Measurements from ENCODE around the gene MKLN1.
"Not testable (repeated sequence)": the region's sequence is repeated elsewhere in the genome, so short reads cannot be mapped to it uniquely, and the experiment has no call there.

The MKLN1 gene

GRCh38 chr7:131462715-131463114, 135.0 kb downstream of the MKLN1 start:
- not testable (repeated sequence) for DNase-seq (ENCODE audit: low spot score)

- DNase-seq (ENCODE audit: low spot score), result no peak
These were observed 139.2 kb downstream of the MKLN1 start for GRCh38 chr7:131466735-131467365.

- DNase-seq (ENCODE audit: low spot score), result no peak
These were observed 140.1 kb downstream of the MKLN1 start for GRCh38 chr7:131467788-131468187.

- DNase-seq (ENCODE audit: low spot score), result no peak
These were observed 143.8 kb downstream of the MKLN1 start for GRCh38 chr7:131471250-131472004.

- DNase-seq (ENCODE audit: low spot score), result no peak
These were observed 149.1 kb downstream of the MKLN1 start for GRCh38 chr7:131476740-131477139.

GRCh38 chr7:131480384-131481315, 153.0 kb downstream of the MKLN1 start:
- no peak for DNase-seq (ENCODE audit: low spot score)

GRCh38 chr7:131482800-131483199, 155.1 kb downstream of the MKLN1 start:
- DNase-seq (ENCODE audit: low spot score), result no peak

- no peak for DNase-seq (ENCODE audit: low spot score)
These were observed 155.9 kb downstream of the MKLN1 start for GRCh38 chr7:131483586-131483985.

GRCh38 chr7:131486346-131486745, 158.7 kb downstream of the MKLN1 start:
- DNase-seq (ENCODE audit: low spot score), result no peak

- DNase-seq (ENCODE audit: low spot score), result no peak
These were observed 159.5 kb downstream of the MKLN1 start for GRCh38 chr7:131487217-131487616.

GRCh38 chr7:131488361-131488760, 160.7 kb downstream of the MKLN1 start:
- DNase-seq (ENCODE audit: low spot score), result no peak

- no peak for DNase-seq (ENCODE audit: low spot score)
These were observed 161.5 kb downstream of the MKLN1 start for GRCh38 chr7:131489196-131489595.

- DNase-seq (ENCODE audit: low spot score), result no peak
These were observed 162.2 kb downstream of the MKLN1 start for GRCh38 chr7:131489881-131490280.

- no peak for DNase-seq (ENCODE audit: low spot score)
These were observed 165.4 kb downstream of the MKLN1 start for GRCh38 chr7:131493081-131493480.

- DNase-seq (ENCODE audit: low spot score), result no peak
These were observed 165.9 kb downstream of the MKLN1 start for GRCh38 chr7:131493581-131493980.

- DNase-seq (ENCODE audit: low spot score), result no peak
These were observed 166.5 kb downstream of the MKLN1 start for GRCh38 chr7:131494182-131494581.

- DNase-seq (ENCODE audit: low spot score), result no peak
These were observed 168.2 kb downstream of the MKLN1 start for GRCh38 chr7:131495669-131496498.

GRCh38 chr7:131497454-131497853, 169.8 kb downstream of the MKLN1 start:
- DNase-seq (ENCODE audit: low spot score), result no peak

- no peak for DNase-seq (ENCODE audit: low spot score)
These were observed 170.7 kb downstream of the MKLN1 start for GRCh38 chr7:131498237-131498885.

- DNase-seq (ENCODE audit: low spot score), result no peak
These were observed 172.1 kb downstream of the MKLN1 start for GRCh38 chr7:131499801-131500200.

GRCh38 chr7:131500357-131500756, 172.7 kb downstream of the MKLN1 start:
- DNase-seq (ENCODE audit: low spot score), result no peak

Measured in CD4-positive, alpha-beta T cell treated with Interleukin-6 at 100 ng/mL for 8 hours (primary cell).